Kidney epithelial cell (primary cell): Measurements from ENCODE around the gene PRKCD. TPM values are rescaled to one million over a fixed set of nuclear protein-coding genes. Genes with fewer than 3 reads are reported as not detected.

Source experiments
- DNase-seq: peaks from one replicate; pipeline ENCODE4 v3.0.0-alpha.2; 2010; ENCODE audit warnings: low read depth
- H3K27me3 ChIP-seq: 2 replicates; pipeline ENCODE4 v1.6.0; 2011; ENCODE audit warnings: low read length; ENCODE audit not compliant: control insufficient read depth, insufficient read depth
- H3K36me3 ChIP-seq: 2 replicates; pipeline ENCODE4 v1.5.1; 2011; ENCODE audit warnings: low read length; ENCODE audit not compliant: control insufficient read depth, insufficient read depth
- H3K4me3 ChIP-seq: 2 replicates; pipeline ENCODE4 v1.5.1; 2011; ENCODE audit warnings: low read depth, mild to moderate bottlenecking, control low read depth, low read length
- total RNA-seq: library from RNA; depleted of rRNA; stranded (reverse); fragments of >200 nt; gene quantifications from 2 replicates; pipeline ENCODE4 v1.2.3, GENCODE V29; 2015
- TF ChIP-seq, protein P1 (sequence below): IDR thresholded peaks from 2 replicates; pipeline ENCODE4 v1.5.1; 2011; ENCODE audit warnings: mild to moderate bottlenecking, moderate library complexity, low read length, control low read depth, inconsistent platforms; ENCODE audit not compliant: insufficient read depth, poor library complexity, severe bottlenecking

Gene PRKCD
- total RNA-seq, 1 donor from 2014 or later: 6.9 TPM

DNA sequence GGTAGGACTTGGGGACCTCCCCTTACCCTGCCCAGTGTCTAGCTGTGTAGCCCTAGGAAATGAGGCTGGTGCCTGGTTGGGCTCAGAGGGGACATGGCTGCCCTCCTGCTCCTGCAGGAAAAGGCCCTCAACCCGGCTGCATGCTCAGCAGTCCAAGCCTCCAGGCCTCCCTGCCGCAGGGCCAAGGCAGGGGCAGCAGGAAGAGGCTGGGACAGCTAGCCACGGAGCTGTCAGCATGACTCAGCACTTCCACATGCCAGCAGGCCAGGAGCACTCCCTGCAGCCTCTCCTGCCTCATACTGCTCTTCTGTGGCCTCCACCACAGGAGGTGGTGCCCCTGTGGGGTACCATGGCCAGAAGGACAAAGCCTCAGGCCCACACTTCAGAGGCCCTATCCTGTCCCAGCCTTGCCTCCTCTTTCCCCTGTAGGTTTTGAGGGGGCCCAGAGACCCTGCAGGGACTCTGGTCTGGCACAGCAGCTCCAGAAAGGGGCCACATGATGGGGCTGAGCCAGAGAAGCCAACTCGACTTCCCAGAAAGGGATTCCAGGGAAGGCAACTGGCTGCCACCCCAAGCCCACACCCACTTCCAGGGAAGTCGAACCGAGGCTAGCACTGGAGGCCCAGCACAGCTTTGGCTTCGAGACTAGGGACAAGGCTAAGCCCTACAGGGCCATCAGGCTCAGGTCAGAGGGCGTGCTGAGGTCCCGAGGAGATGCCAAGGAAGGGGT is 75.3 kb downstream of the PRKCD start:
- Histone ChIP-seq H3K4me3 (no peak overlapping the region), H3K36me3 (peaks cover 8% of the 10 kb centered on the region), H3K27me3 (no peaks in the 10 kb centered on the region)
- DNase-seq: peak; percentile 51
- TF ChIP-seq, protein P1, sequence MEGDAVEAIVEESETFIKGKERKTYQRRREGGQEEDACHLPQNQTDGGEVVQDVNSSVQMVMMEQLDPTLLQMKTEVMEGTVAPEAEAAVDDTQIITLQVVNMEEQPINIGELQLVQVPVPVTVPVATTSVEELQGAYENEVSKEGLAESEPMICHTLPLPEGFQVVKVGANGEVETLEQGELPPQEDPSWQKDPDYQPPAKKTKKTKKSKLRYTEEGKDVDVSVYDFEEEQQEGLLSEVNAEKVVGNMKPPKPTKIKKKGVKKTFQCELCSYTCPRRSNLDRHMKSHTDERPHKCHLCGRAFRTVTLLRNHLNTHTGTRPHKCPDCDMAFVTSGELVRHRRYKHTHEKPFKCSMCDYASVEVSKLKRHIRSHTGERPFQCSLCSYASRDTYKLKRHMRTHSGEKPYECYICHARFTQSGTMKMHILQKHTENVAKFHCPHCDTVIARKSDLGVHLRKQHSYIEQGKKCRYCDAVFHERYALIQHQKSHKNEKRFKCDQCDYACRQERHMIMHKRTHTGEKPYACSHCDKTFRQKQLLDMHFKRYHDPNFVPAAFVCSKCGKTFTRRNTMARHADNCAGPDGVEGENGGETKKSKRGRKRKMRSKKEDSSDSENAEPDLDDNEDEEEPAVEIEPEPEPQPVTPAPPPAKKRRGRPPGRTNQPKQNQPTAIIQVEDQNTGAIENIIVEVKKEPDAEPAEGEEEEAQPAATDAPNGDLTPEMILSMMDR: no peak

DNA sequence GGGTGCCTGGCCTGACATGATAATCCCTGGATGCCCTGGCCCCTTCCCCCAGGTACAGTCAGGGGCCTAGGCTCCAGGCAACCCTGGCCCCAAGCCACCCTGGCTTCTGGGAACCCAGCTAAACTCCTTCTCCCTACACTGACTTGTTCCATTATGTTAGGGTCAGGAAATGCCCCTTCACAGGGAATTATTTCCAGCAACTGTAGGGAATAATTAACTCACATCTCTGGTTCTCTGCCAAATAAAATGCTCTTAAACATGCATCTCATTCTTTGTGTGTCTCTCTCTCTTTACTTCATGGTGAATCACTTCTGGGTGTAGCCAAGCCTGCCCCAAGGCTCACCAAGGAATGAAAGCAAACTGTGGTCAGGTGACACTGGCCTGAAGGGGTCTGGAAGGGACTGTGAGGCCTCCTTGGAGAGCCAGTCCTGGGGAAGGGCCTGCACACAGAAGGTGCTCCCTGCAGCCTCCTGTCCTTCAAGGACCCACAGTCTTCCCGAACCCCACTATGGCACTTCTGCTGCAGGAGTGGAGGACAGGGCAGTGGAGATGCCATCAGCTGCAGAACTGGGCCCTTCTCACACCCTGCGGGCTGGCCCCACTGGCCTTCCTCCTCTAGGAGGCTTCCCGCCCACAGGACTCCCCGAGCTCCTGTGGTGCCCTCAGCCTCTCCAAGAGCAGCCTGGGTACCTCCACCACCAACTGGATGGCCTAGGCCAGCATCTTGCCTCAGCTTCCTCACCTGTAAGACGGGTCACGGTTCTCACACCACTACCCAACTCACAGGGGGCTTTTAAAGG is 77.2 kb downstream of the PRKCD start:
- peak; percentile 96 for DNase-seq
- Histone ChIP-seq H3K4me3 (no peak overlapping the region), H3K27me3 (no peaks in the 10 kb centered on the region), H3K36me3 (peaks cover 2% of the 10 kb centered on the region)
- TF ChIP-seq, protein P1: no peak

GRCh38 chr3:53238886-53239285 is 77.9 kb downstream of the PRKCD start:
- H3K36me3 ChIP-seq: peaks cover 2% of the 10 kb centered on the region

GRCh38 chr3:53239800-53240199 is 78.8 kb downstream of the PRKCD start:
- TF ChIP-seq, protein P1: no peak
- Histone ChIP-seq H3K27me3 (no peaks in the 10 kb centered on the region), H3K36me3 (peaks cover 1% of the 10 kb centered on the region), H3K4me3 (no peak overlapping the region)
- DNase-seq: no peak

More at GRCh38 chr3:53238886-53239285, 77.9 kb downstream of the PRKCD start:
- Histone ChIP-seq H3K4me3 (no peak overlapping the region), H3K27me3 (no peaks in the 10 kb centered on the region)
- DNase-seq: no peak
- TF ChIP-seq, protein P1: no peak

- TF ChIP-seq, protein P1: no peak
- DNase-seq: no peak
- no peaks in the 10 kb centered on the region for H3K36me3 ChIP-seq
- H3K4me3 ChIP-seq: no peak overlapping the region
- H3K27me3 ChIP-seq: no peaks in the 10 kb centered on the region
Measured at GRCh38 chr3:53240989-53241972, 80.3 kb downstream of the PRKCD start.
